ENCODE measurements around the gene AQP2.

The AQP2 gene

GRCh38 chr12:49920915-49921286, 29.6 kb upstream of the AQP2 start:
- DNase-seq, result no peak

- no peak for DNase-seq
Observed at GRCh38 chr12:49921299-49921698, 29.2 kb upstream of the AQP2 start.

GRCh38 chr12:49921936-49922335, 28.6 kb upstream of the AQP2 start:
- no peak for DNase-seq

- no peak for DNase-seq
Observed at GRCh38 chr12:49922349-49923034, 28.0 kb upstream of the AQP2 start.

- DNase-seq, result no peak
Observed at GRCh38 chr12:49923035-49923644, 27.4 kb upstream of the AQP2 start.

GRCh38 chr12:49923880-49924556, 26.5 kb upstream of the AQP2 start:
- no peak for DNase-seq

GRCh38 chr12:49924628-49925246, 25.8 kb upstream of the AQP2 start:
- no peak for DNase-seq

- DNase-seq, result no peak
Observed at GRCh38 chr12:49925433-49926204, 24.9 kb upstream of the AQP2 start.

- DNase-seq, result no peak
Observed at GRCh38 chr12:49928471-49928870, 22.1 kb upstream of the AQP2 start.

GRCh38 chr12:49929581-49929980, 21.0 kb upstream of the AQP2 start:
- DNase-seq, result no peak

- no peak for DNase-seq
Observed at GRCh38 chr12:49930515-49931288, 19.8 kb upstream of the AQP2 start.

GRCh38 chr12:49932023-49932422, 18.5 kb upstream of the AQP2 start:
- DNase-seq, result no peak

GRCh38 chr12:49932533-49933130, 17.9 kb upstream of the AQP2 start:
- no peak for DNase-seq

- DNase-seq, result no peak
Observed at GRCh38 chr12:49933796-49934195, 16.7 kb upstream of the AQP2 start.

GRCh38 chr12:49934505-49934904, 16.0 kb upstream of the AQP2 start:
- DNase-seq, result no peak

GRCh38 chr12:49936925-49937324, 13.6 kb upstream of the AQP2 start:
- no peak for DNase-seq

- DNase-seq, result no peak
Observed at GRCh38 chr12:49937639-49938300, 12.8 kb upstream of the AQP2 start.

GRCh38 chr12:49939307-49939706, 11.2 kb upstream of the AQP2 start:
- no peak for DNase-seq

GRCh38 chr12:49939707-49940106, 10.8 kb upstream of the AQP2 start:
- no peak for DNase-seq

GRCh38 chr12:49941556-49942511, 8.7 kb upstream of the AQP2 start:
- DNase-seq, result no peak
